ENCODE measurements around the gene CELSR3.

Gene CELSR3, protein sequence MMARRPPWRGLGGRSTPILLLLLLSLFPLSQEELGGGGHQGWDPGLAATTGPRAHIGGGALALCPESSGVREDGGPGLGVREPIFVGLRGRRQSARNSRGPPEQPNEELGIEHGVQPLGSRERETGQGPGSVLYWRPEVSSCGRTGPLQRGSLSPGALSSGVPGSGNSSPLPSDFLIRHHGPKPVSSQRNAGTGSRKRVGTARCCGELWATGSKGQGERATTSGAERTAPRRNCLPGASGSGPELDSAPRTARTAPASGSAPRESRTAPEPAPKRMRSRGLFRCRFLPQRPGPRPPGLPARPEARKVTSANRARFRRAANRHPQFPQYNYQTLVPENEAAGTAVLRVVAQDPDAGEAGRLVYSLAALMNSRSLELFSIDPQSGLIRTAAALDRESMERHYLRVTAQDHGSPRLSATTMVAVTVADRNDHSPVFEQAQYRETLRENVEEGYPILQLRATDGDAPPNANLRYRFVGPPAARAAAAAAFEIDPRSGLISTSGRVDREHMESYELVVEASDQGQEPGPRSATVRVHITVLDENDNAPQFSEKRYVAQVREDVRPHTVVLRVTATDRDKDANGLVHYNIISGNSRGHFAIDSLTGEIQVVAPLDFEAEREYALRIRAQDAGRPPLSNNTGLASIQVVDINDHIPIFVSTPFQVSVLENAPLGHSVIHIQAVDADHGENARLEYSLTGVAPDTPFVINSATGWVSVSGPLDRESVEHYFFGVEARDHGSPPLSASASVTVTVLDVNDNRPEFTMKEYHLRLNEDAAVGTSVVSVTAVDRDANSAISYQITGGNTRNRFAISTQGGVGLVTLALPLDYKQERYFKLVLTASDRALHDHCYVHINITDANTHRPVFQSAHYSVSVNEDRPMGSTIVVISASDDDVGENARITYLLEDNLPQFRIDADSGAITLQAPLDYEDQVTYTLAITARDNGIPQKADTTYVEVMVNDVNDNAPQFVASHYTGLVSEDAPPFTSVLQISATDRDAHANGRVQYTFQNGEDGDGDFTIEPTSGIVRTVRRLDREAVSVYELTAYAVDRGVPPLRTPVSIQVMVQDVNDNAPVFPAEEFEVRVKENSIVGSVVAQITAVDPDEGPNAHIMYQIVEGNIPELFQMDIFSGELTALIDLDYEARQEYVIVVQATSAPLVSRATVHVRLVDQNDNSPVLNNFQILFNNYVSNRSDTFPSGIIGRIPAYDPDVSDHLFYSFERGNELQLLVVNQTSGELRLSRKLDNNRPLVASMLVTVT (N-terminal part only)

DNA sequence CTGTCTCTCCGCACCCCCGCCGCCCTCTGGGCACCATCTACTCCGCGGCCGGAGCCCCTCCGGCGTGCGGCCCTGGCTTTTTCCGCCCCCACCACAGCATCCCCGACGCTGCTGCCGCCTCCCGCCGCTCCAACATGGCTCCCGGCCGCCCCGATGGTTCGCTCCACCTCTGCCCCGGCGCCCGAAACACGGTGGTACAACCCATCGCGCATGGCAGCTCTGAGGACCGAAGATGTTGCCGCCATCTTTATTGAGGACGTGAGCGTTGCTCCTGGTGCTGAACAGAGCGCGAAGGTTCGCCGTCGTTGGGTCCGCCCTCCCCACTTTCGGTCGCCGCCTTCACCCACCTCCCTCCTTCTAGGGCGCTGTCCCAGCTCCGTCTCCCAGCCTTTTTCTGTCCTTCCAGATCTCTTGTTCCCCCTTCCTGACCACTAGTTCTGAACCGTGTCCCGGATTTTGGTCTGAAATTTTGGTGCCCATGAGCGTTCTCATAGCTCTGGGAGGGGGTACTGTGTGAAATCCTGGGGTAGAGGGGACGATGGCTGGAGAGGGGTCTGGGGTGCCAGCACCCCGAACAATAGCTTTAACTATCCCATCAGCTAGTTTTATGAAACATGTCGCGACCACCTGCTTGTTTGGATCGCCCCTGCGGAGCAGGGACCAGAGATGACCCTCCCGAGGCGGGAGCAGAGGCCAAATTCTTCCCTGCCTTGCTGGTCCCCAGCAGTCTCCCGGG, at the start of gene CELSR3:
TSS of gene CELSR3 (minus strand) at position 134 of the 736 bp plus-strand sequence. CDS start 252 bp downstream, outside the sequence.
- DNase-seq: peak; percentile 20 to 25 (median 22)

DNA sequence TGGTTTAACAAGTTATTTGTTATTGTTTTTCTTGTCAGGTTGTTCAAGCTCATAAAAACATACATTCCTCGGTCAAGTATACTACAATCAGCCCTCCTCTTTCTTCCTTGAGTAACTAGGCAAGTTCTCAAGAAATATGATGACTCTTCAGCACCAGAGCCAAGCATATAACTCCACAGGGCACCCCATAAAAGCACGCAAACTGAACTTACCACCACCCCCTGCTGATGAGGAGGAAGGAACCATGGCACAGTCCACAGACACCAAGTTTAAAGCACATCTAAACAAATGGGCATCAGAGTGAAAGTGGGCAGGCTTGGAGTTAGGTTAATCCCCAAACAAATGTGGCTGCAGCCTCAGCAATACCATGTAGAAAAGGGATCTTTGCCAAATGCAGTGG, 49.0 kb upstream of the CELSR3 start:
- DNase-seq: no peak

DNA sequence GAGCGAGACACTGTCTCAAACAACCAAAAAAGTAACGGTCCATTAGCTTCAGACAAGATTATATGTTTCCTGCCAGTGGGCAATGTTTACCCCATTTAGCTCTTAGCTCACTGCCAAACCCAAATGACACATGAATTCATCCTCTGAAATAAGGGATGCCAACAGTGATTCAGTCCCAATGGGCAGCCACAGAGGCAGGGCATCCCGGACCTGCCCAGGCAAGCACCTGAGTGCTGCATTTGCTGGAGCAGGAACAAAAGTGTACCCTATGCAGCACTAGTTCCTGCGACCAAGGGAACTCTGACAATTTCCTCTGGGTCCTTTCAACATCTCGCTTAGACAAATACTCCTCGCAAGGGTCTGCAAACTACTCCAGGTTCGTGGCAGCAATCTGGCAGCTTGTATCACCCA, 46.4 kb upstream of the CELSR3 start:
- no peak for DNase-seq

DNA sequence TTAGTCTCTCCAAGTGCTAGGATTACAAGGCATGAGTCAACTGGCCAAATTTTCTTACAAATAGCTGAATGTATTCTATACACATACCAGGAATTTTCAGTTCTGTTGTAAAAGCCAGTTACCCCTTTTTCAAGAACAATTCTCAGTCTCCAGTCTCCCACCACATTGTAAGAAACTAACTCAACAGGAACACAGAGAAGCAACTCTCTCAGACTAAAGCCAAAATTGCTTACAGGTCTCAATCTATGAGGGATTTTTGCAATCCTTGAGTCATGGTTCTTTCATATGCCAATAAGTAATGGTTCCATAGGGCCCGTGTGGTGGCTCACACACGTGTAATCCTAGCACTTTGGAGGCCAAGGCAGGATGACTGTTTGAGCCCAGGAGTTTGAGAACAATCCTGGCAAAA, 45.8 kb upstream of the CELSR3 start:
- DNase-seq: no peak

DNA sequence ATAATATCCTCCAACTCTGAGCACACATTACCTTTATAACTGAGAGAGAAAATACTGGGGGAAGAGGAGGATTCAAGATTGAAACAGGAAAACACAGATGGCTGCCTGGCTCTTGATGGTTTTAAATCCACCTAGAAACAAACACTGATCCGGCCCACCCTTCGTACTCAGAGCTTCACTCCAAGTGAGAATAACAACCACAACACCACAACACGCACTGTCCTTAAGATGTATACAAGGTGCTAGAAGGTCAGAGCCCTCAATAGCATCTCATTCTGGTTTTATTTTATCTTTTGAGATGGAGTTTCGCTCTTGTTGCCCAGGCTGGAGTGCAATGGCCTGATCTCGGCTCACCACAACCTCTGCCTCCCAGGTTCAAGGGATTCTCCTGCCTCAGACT, 44.5 kb upstream of the CELSR3 start:
- DNase-seq: no peak

DNA sequence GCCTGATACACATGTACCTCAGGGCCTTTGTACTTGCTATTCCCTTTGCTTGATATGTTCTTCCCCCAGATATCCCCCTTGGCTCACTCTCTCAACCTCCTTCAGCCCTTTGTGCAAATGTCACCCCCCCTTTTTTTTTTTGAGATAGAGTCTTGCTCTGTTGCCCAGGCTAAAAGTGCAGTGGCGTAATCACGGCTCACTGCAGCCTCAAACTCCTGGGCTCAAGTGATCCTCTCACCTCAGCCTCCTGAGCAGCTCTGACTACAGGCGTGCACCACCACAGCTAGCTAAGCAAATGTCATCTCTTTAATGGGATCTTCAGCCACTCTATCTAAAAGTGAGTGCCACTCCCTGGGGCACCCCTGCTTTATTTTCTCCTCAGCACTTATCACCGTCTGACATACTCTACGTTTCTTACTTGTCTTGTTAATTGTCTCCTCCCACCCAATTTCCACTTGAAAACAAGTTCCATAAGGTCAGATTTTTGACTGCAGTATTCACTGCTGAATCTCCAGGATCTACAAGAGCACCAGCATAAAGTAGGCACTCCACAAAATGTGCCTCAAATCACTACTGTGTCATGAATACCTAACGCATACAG, 39.7 kb upstream of the CELSR3 start:
- no peak for DNase-seq

DNA sequence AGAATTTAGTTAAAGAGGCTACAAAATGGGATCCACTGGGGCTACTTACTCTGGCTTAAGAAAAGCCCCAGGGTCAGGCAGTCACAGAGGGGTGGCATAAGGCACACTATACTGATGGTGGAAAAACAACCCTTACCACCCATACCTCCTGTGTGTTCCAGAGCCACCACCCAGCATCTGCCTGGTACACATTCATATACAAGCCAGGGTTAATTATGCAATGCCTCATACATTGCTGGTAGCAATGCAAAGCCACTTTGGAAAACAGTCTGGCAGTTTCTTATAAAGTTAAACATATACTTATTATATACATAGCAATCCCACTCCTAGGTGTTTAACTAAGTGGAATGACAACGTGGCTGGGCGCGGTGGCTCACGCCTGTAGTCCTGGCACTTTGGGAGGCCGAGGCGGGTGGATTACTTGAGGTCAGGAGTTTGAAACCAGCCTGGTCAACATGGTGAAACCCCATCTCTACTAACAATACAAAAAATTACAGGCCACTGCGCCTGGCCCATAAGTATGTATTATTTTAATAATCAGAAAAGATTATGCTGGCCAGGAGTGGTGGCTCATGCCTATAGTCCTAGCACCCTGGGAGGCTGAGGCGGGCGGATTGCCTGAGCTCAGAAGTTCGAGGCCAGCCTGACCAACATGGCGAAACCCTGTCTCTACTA, 38.2 kb upstream of the CELSR3 start:
- DNase-seq: no peak

DNA sequence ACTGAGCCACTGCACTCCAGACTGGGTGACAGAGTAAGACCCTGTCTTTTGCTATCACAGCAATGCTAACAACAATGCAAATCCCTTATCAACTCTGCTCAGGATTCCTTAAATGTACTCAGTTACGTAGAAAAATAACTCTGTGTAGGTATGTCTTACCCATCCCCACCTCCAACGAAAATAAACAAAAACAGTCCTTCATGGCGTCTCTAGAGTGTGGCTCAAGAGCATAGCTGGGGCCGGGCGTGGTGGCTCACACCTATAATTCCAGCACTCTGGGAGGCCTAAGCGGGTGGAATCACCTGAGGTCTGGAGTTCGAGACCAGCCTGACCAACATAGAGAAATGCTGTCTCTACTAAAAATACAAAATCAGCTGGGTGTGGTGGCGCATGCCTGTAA, 36.2 kb upstream of the CELSR3 start:
- no peak for DNase-seq

DNA sequence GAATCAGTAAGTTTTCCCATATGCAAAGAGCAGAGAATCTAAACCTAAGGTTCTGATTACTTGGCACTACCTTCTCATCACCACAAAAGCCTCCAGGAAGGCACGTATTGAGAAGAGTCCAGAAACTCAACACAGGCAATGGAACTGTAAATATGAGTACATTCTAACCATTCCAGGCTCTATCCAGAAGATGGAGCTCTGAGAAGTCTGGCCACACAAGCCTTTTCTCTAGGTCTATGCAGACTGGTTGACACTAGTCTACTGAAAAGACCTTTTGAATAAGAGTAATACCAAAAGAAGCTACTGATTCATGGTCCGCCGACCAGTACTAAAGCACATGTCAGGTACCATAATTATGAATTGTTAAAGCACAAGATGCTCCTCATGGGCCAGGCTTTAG, 35.3 kb upstream of the CELSR3 start:
- no peak for DNase-seq

DNA sequence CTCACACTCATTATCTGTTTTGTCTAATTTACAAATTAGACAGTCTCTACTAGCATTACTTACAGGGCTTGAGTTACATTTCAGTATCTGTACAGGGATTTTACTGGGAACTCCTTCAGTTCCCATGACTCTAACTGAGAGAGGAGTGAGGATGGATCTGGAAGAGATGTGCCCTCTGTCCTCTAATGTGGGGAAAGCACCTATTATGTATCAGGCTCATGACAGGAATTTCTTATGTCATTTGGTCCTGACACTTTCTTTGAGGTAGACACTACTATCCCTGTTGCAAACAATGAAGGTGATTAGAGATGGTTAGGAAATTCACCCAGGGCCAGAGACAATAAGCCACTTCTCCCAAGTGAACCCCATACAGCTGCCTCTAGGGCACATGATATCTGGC, 33.9 kb upstream of the CELSR3 start:
- no peak for DNase-seq

DNA sequence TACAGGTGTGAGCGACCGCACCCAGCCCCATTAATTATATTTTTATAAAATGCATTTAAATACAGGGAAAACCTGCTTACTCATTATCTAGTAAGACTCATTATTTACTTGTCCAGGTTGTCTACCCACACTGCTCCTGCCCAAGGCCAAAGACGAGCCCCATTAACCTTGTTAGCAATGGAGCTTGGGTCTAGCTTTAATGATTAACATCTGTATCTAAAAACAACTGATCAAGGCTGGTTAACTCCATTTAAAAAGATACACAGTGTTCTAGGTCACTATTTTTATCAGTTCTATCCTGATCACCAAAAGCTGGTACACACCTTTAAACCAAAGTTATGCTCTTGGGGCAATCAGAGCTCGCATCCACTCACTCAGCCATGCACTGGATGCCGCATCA, 33.5 kb upstream of the CELSR3 start:
- no peak for DNase-seq

DNA sequence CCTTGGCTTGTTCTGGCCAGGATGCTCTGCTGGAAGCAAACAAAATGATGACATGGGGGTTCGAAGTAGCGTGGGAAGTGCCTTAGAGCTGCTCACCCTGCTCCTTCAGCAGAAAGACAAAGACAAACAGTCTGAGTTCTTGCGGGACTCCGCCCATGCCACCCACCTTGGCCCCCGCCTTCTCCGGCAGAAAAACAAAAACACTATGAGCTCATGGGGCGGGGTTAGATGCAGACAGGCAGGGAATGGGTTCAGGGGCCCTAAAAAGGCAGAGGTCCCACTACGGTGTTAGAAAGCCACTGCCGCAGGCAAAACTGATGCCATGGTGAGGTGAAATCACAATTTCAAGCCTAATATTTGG, 32.7 kb upstream of the CELSR3 start:
- no peak for DNase-seq

DNA sequence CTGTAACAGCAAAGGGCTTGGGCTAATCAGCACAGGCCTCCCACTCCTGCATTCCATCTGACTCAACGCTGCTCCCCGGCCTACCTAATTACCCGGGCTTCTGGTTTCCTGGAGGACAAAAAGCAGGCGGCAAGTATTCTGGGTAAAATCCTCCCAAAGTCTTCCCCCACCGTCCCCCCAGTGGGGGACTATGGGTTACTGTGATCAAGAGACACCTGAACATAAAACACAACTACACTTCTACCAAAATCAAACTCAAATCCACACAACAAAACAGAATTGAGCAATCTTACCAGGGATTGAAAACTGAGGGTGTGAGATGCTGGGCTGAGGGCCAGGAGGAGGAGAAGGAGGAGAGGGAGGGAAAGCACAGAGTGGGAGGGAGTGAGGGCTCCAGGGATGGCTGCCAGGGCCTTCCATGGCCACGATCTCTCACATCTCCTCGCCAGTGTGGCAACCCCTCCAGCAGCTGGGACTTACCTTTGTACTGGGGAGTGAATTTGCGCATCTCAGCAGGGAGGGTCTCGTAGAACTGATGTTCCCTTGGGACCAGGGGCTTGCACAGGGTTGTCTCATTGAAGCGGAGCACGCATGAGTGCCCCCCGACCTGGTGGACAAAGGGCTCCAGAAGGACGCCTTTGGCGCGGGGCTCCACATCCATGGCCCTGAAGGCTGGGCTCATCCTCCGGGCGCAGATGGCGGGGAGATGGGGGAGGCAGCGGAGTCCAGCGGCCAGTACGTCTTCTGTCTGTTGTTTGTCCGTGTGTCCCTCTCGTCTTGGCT, 32.1 kb upstream of the CELSR3 start:
- no peak for DNase-seq

DNA sequence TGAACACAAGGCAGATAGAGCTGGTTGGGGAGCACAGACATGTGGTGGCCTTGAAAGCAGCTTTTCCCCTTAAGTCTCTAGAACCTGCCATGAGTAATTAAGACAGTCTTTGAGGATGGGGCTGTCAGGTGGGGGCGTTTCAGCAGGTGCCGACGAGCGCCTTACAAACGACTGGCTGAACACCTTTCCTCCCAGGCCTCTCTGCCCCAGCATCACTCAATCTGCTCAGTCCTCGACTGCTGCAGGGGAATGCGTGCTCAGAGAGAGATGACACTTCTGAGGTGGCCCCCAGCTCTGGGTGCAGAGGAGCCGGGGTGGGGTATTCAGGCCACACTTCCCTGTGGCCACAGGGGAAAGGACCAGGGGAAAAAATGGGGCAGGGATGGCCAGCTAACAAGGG, 31.1 kb upstream of the CELSR3 start:
- no peak for DNase-seq

DNA sequence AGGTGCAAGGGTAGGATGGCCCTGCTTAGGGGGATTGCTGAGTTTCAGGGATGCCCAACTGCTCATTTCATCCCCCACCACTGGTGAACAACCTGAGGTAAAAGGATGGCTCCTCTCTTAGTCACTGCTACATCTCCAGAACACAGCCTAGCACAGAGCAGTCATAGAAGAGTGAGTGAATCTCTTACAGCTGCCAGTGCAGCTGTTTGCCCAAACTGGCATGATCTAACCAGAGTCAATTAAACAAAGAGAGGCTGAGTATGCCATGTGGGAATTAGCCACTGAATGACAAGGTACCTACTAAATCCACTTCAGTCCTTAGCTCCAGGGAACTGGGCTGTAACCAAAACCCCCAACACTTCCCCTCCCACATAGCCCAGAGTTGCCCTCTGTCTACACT, 29.9 kb upstream of the CELSR3 start:
- no peak for DNase-seq

DNA sequence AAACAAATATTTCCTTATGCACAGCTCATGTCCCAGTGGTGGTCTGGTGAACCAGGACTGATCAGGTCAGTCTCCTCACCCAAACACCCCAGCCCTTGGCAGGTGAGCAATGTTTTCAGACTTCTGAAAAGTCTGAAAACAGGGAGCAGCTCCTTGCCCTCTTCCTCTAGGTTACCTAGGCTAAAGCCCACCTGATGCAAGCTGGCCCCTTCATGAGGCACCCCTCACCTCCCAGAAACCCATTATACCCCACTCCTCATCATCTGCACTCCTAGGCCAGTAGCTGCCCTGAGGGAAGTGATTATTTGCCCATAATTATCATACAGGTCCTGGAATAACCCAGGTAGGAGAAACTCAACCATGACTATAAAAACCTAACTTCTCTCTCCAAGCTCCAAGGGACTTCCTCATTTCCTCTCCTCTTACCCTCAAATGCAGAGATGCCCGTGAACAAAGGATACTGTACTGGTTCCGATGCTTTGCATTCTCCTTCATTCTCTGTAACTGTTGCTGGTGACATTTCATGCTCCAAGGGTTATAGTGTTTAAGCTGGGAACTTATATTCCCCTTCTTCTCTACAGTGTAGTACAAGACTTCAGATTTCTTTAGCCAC, 28.3 kb upstream of the CELSR3 start:
- no peak for DNase-seq

DNA sequence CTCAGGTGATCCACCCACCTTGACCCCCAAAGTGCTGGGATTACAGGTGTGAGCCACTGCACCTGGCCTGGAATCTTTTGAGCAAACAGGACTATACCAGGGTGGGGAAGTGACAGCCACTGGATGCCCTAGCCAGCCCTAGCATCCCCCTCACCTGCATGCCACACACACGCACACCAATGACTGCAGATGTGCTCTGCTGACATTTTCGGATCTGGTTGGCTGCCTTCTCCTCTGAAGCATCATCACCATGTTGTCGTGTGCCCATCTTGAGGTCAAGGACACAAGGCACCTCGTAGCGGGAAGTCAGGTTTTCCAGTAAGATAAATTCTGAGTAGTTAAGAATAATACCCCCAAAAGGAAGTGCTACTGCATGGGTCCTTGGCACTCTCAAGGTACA, 26.7 kb upstream of the CELSR3 start:
- DNase-seq: no peak

DNA sequence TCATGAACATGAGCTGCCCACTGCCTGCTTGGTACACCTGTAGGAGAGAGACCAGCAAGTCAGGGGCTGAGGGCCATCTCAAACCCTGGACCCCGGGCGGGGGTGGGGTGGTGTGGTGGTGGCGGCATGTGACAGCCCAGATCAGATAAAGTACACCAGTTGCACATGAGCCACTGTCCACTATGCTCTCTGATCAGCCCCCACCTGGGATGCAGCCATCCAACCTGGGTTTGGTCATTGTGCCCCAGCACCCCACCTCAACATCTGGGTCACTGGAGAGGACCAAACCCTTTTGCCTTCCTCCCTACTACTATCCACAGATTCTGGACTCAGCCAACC, 26.0 kb upstream of the CELSR3 start:
- no peak for DNase-seq

DNA sequence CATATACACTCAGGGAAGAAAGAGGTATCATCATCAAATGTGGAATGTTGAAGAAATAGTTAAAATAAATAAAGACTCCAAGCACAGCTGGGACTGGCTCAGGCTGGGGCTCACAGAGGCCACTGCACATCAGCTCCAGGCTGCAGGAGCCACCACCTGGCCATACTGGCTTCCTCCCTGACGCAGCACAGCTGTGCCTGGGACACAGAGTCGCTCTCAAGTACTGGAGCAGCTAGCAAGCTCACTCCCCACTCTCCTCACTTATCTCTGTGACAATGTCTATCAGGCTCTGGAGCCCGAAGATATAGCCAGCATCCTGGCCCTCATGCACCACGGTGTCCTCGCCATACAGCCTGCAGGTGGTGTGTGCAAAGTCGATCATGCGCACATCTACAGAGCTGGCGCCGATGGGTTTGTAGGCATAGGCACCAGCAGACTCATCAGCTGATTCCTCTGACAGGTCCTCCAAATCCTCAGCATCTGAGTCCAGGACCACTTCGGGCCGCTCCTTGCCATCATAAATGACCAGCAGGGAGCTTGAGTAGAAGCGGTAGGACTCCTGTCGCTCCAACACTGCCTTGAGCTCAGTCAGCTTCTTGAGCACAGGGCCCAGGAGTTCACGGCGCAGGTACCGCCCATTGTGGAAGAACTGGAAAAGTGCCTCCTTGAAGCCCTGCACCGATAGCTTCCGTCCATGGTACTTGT, 25.5 kb upstream of the CELSR3 start:
- DNase-seq: no peak

DNA sequence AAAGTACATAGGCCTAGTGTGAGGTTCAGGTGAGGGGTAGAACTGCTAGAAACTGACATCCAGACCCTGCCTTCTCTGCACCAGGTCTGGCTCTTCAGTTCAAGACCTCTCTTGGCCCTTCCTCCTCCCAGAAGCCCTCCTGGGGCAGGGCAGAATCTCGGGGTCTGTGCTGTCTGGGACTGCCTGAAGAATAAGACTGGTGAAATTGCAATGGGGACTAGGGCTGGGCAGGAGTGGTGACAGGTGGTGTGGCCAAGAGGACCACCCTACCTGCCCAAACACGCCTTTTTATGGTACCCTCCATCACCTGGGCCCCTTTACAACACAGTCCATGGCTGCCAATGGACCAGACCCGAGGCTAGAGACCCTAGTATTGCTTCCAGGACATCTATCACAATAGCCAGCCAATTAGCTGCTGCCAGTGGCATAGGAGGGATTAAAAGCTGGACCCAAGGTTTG, 24.6 kb upstream of the CELSR3 start:
- DNase-seq: no peak

Data from activated CD4-positive, CD25-positive, alpha-beta regulatory T cell (primary cell).